Stimulated activated CD4-positive, alpha-beta T cell treated with anti-CD3 and anti-CD28 coated beads, Interleukin-1b, Interleukin-23, amount 100 ng/mL, for 1 hour (primary cell): Measurements from ENCODE around the gene NTRK2.
"Not testable (repeated sequence)": the region's sequence is repeated elsewhere in the genome, so short reads cannot be mapped to it uniquely, and the experiment has no call there.

ENCODE experiments used
- DNase-seq, 2 donors: peaks; one replicate each; pipeline ENCODE4 v3.0.0-alpha.2; 2020; ENCODE audit warnings: low read depth in 2 of 2

The NTRK2 gene

GRCh38 chr9:85064811-85065371 is 395.4 kb downstream of the NTRK2 start:
- no peak for DNase-seq

GRCh38 chr9:85067792-85068191 is 398.3 kb downstream of the NTRK2 start:
- no peak for DNase-seq

- not testable (repeated sequence) for DNase-seq
These were observed 399.9 kb downstream of the NTRK2 start for GRCh38 chr9:85069421-85069820.
